ENCODE data around the gene TLR2. TPM values are rescaled to one million over a fixed set of nuclear protein-coding genes. Genes with fewer than 3 reads are reported as not detected.

The TLR2 gene
- total and polyA plus RNA-seq, 2 experiments from 2014 or later: 0.63 to 1.2 TPM

DNA sequence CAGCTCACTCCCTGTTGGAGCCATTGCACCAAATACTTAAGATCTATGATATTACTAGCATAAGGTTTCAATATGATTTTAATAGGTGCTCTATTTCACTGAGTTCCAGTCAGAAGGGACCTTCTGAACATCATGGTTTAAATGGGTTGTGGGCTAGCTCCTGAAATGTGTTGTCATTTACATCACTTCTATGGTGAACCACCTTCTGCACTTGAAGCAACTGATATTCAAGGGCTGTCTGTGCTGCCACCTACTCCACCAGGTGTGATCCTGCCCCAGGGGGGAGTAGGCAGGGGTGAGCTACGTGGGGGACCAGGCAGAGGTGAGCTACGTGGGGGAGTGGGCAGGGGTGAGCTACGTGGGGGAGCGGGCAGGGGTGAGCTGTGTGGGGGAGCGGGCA, 40.5 kb downstream of the TLR2 start (continued):
- TF ChIP-seq NANOG (IDR thresholded peaks at IDR 0.05; ENCODE audit: borderline replicate concordance) (no peak), POLR2AphosphoS5 (IDR thresholded peaks at IDR 0.05; ENCODE audit: low read depth) (no peak), EZH2 (IDR thresholded peaks at IDR 0.05; ENCODE audit: low read depth, unreplicated experiment) (no peak)

DNA sequence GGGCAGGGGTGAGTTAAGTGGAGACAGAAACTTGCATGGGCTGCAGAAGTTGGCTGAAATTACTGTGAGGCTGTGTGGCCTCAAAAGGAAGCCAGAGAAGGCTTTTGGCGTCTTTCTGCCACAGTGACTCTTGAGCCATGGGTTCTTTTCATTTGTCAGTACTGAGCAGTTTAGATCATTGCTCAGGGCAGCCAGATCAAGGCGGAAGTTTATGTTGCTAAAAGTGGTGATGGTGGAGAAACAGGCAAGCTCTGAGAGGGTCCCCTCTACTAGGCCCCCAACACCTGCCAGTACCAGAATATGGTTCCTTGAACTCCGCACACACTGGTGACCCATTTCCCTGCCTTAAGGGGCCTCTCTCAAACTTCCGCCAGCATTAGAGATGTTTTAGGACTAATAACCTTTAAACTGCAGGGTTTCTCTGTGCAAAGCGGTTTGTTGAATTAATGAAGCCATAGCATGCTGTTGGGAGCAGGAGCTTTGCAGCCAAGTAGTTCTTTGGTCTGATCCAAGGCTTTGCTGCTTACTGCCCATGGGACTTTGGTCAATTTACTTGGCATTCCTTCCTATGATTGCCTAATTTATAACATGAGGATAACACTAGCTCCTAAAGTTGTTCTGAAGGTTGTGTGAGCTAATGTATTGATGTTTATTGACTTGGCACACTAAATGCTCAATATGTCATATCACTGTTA, 41.2 kb downstream of the TLR2 start:
- Histone ChIP-seq H3K4me2 (no peak overlapping the region), H2AFZ (no peak overlapping the region), H3K4me1 (ENCODE audit: insufficient read depth) (no peaks in the 10 kb centered on the region; the same call in 1 of the 2 replicates), H3K36me3 (ENCODE audit: insufficient read depth) (no peaks in the 10 kb centered on the region), H3K27me3 (ENCODE audit: insufficient read depth) (no peaks in the 10 kb centered on the region), H3K4me3 (no peak overlapping the region), H3F3A (replicated peaks; ENCODE audit: low read depth) (no peaks in the 10 kb centered on the region), H3K79me2 (replicated peaks; ENCODE audit: insufficient read depth) (no peaks in the 10 kb centered on the region), H3K9me2 (ENCODE audit: insufficient read depth) (no peaks in the 10 kb centered on the region), H3K27ac (ENCODE audit: low read depth) (no peak overlapping the region), H4K20me1 (replicated peaks; ENCODE audit: insufficient read depth) (no peaks in the 10 kb centered on the region)
- no peak overlapping the region for H3K4me3 Mint-ChIP-seq
- no peak overlapping the region for H3K27ac Mint-ChIP-seq
- no peak for TF ChIP-seq ZNF114 (CRISPR knock-in tag; IDR thresholded peaks at IDR 0.05)
- no peaks in the 10 kb centered on the region for H3K36me3 Mint-ChIP-seq (ENCODE audit: low read depth)
- H3K4me1 Mint-ChIP-seq: no peaks in the 10 kb centered on the region
- no peaks in the 10 kb centered on the region for H3K9me3 Mint-ChIP-seq
- H3K27me3 Mint-ChIP-seq (ENCODE audit: insufficient read depth, low read depth, poor library complexity): peaks cover 4% of the 10 kb centered on the region
- ATAC-seq (no peak), DNase-seq (ENCODE audit: low spot score) (no peak)

DNA sequence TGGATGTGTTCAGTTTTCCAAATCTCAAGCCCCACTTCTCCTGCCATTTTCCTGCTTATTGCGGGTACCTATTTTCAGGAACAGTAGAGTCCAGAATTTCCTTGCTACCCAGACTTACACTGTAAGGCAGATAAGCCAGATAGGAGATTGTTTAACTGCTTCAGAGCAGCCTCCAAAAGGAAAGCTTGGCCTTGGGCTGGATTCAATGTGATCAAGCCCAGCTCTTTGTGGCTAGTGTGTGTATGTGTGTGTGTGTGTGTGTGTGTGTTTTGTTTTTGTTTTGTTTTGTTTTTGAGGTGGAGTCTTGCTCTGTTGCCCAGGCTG, 41.7 kb downstream of the TLR2 start:
- no peak overlapping the region for H3K4me3 ChIP-seq
- Mint-ChIP-seq H3K9me3 (no peaks in the 10 kb centered on the region), H3K4me1 (no peaks in the 10 kb centered on the region), H3K4me3 (no peak overlapping the region), H3K27ac (no peak overlapping the region), H3K36me3 (ENCODE audit: low read depth) (no peaks in the 10 kb centered on the region), H3K27me3 (ENCODE audit: insufficient read depth, low read depth, poor library complexity) (peaks cover 3% of the 10 kb centered on the region)
- H3K36me3 ChIP-seq (ENCODE audit: insufficient read depth): no peaks in the 10 kb centered on the region
- TF ChIP-seq, protein P1, sequence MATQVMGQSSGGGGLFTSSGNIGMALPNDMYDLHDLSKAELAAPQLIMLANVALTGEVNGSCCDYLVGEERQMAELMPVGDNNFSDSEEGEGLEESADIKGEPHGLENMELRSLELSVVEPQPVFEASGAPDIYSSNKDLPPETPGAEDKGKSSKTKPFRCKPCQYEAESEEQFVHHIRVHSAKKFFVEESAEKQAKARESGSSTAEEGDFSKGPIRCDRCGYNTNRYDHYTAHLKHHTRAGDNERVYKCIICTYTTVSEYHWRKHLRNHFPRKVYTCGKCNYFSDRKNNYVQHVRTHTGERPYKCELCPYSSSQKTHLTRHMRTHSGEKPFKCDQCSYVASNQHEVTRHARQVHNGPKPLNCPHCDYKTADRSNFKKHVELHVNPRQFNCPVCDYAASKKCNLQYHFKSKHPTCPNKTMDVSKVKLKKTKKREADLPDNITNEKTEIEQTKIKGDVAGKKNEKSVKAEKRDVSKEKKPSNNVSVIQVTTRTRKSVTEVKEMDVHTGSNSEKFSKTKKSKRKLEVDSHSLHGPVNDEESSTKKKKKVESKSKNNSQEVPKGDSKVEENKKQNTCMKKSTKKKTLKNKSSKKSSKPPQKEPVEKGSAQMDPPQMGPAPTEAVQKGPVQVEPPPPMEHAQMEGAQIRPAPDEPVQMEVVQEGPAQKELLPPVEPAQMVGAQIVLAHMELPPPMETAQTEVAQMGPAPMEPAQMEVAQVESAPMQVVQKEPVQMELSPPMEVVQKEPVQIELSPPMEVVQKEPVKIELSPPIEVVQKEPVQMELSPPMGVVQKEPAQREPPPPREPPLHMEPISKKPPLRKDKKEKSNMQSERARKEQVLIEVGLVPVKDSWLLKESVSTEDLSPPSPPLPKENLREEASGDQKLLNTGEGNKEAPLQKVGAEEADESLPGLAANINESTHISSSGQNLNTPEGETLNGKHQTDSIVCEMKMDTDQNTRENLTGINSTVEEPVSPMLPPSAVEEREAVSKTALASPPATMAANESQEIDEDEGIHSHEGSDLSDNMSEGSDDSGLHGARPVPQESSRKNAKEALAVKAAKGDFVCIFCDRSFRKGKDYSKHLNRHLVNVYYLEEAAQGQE (IDR thresholded peaks at IDR 0.05; ENCODE audit: unreplicated experiment): no peak
- TF ChIP-seq POLR2AphosphoS5 (IDR thresholded peaks at IDR 0.05; ENCODE audit: low read depth): no peak
- TF ChIP-seq CREB1 (CRISPR knock-in tag; IDR thresholded peaks at IDR 0.05; ENCODE audit: low read depth): no peak
- TF ChIP-seq, protein P2, sequence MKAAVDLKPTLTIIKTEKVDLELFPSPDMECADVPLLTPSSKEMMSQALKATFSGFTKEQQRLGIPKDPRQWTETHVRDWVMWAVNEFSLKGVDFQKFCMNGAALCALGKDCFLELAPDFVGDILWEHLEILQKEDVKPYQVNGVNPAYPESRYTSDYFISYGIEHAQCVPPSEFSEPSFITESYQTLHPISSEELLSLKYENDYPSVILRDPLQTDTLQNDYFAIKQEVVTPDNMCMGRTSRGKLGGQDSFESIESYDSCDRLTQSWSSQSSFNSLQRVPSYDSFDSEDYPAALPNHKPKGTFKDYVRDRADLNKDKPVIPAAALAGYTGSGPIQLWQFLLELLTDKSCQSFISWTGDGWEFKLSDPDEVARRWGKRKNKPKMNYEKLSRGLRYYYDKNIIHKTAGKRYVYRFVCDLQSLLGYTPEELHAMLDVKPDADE (IDR thresholded peaks at IDR 0.05): no peak
- no peak for TF ChIP-seq STAT1 (IDR thresholded peaks at IDR 0.05; ENCODE audit: unreplicated experiment)
- no peak overlapping the region for H2AFZ ChIP-seq
- no peak overlapping the region for H3K27ac ChIP-seq (ENCODE audit: low read depth)
- ATAC-seq (no peak), DNase-seq (ENCODE audit: low spot score) (no peak)
- H3K4me1 ChIP-seq (ENCODE audit: insufficient read depth): no peaks in the 10 kb centered on the region; the same call in 1 of the 2 replicates
- no peaks in the 10 kb centered on the region for H4K20me1 ChIP-seq (replicated peaks; ENCODE audit: insufficient read depth)
- H3K27me3 ChIP-seq (ENCODE audit: insufficient read depth): no peaks in the 10 kb centered on the region
- no peaks in the 10 kb centered on the region for H3K79me2 ChIP-seq (replicated peaks; ENCODE audit: insufficient read depth)
- no peaks in the 10 kb centered on the region for H3F3A ChIP-seq (replicated peaks; ENCODE audit: low read depth)
- no peaks in the 10 kb centered on the region for H3K9me2 ChIP-seq (ENCODE audit: insufficient read depth)
- H3K4me2 ChIP-seq: no peak overlapping the region

Data from GM23338 (cell line).